Measurements from ENCODE around the gene CDH6.

Gene CDH6

GRCh38 chr5:31378136-31378535 lies 184.7 kb downstream of the CDH6 start:
- no peak overlapping the region for H3K4me3 ChIP-seq (ENCODE audit: low read length)
- no peak for TF ChIP-seq ZNF274 (IDR thresholded peaks at IDR 0.05; ENCODE audit: low read depth, low read length)
